Heart right ventricle (tissue), 16 donors: ENCODE results near the gene EXOSC6. TPM values are rescaled to one million over a fixed set of nuclear protein-coding genes. Genes with fewer than 3 reads are reported as not detected.

Source experiments
- ATAC-seq, 8 donors: fragments of 200-7000 bp; cut with Tn5 transposase; one replicate each; pipeline ENCODE4 v1.9.1; 2020; ENCODE audit warnings: mild to moderate bottlenecking in 8 of 8, moderate library complexity in 8 of 8, moderate number of reproducible peaks in 1 of 8
- DNase-seq, 2 donors: peaks; one replicate each; pipeline ENCODE4 v3.0.0-alpha.2; 2020
- H3K27ac ChIP-seq, 10 donors: fragments of 200-600 bp; sonication (generic) in 2 of 10; one replicate each; pipeline versions ENCODE4 v1.5.0 to v1.8.0; 2020 to 2022; ENCODE audit warnings: mild to moderate bottlenecking in 3 of 10
- H3K27me3 ChIP-seq, 7 donors: fragments of 200-600 bp; one replicate each; pipeline ENCODE4 v1.8.0; 2021 to 2022; ENCODE audit warnings: mild to moderate bottlenecking in 2 of 7
- H3K36me3 ChIP-seq, 9 donors: fragments of 200-600 bp; sonication (generic) in 1 of 9; one replicate each; pipeline versions ENCODE4 v1.5.0 to v1.8.0; 2020 to 2022; ENCODE audit warnings: mild to moderate bottlenecking in 2 of 9
- H3K4me1 ChIP-seq, 9 donors: fragments of 200-600 bp; sonication (generic) in 1 of 9; one replicate each; pipeline versions ENCODE4 v1.5.0 to v1.8.0; 2020 to 2022; ENCODE audit warnings: mild to moderate bottlenecking in 4 of 9
- H3K4me3 ChIP-seq, 10 donors: fragments of 200-600 bp; sonication (generic) in 2 of 10; one replicate each; pipeline versions ENCODE4 v1.5.0 to v1.8.0; 2020 to 2022; ENCODE audit warnings: mild to moderate bottlenecking in 7 of 10, moderate library complexity in 2 of 10
- H3K9me3 ChIP-seq, 11 donors: fragments of 200-600 bp in 10 of 11; sonication (generic) in 2 of 11; one replicate each; pipeline versions ENCODE4 v1.5.0 to v1.8.0; 2013 to 2022; ENCODE audit warnings: mild to moderate bottlenecking in 2 of 11, control low read depth in 1 of 11, moderate library complexity in 1 of 11
- CTCF ChIP-seq, 9 donors: fragments of 200-600 bp; sonication (generic) in 2 of 9; IDR thresholded peaks; one replicate each; pipeline versions ENCODE4 v1.5.0 to v1.8.0; 2021 to 2022; ENCODE audit warnings: antibody characterized with exemption in 9 of 9, mild to moderate bottlenecking in 5 of 9, moderate library complexity in 1 of 9
- WGBS, 2 donors: extraction: QIAGEN DNeasy Blood & Tissue Kit; methylation state at CpG; one replicate each; pipeline ENCODE4 v1.1.7; 2013; ENCODE audit warnings: inconsistent platforms in 1 of 2; 5-methylcytosine and 5-hydroxymethylcytosine counted together
- intact Hi-C, 10 donors: fragments of 100-400 bp; cut with DNase I; formaldehyde crosslinking; loops; one replicate each; pipeline versions ENCODE4 v1.11.1 to v1.14.2; 2022
- long read RNA-seq, 3 donors: library from polyadenylated mRNA; unstranded; transcript quantifications; one replicate each; pipeline ENCODE4 v2.0.0, GENCODE V29; 2020 to 2021
- polyA plus RNA-seq, 2 donors: library from polyadenylated mRNA; stranded (reverse); fragments of 200-250 nt; gene quantifications; one replicate each; pipeline ENCODE4 v1.2.3, GENCODE V29; 2013
- total RNA-seq, 10 donors: library from RNA; stranded (reverse); fragmentation: NEBNext Ultra II Directional in 3 of 10; extraction: Animal tissue kit (Norgen Biotek cat#: 25700) in 3 of 10; gene quantifications; one replicate each; pipeline versions ENCODE4 v1.2.1 to v1.2.4, GENCODE V29; 2021 to 2023
- donor health status: Arrhythmogenic right ventricular cardiomyopathy.
- donor health status: ischemic (EF 13 %, LVEDD 7.1; RV severe dilation, severe dysfunction).
- donor health status: healthy with polysubstance abuse.
- donor health status: DM: no; HTN: yes; CAD: no.
- donor health status: DM: no; HTN: no; CAD: no.
- donor health status: ischemic (EF 25% LVEDD 6.9; RV normal size, moderate dysfunction).
- donor health status: ischemic (EF 25% LVEDD 5.7; RV mildly dilated, moderate dysfunction).
- donor health status: healthy.
- donor health status: DM: yes; HTN: yes; CAD: no.
- donor health status: Ischemic cardiomyopathy.
- donor health status: ischemic (EF 35%, LVEDD 5.7; RV mildly dilated, moderate dysfunction).
- donor health status: nonischemic (EF 11% LVEDD 7.7; RV severe dilation, severe dysfunction).
- donor health status: DM: yes; HTN: yes; CAD: no.
- donor health status: PGD.
- donor health status: ischemic (EF 29% LVEDD 5.4; RV normal size, mild dysfunction).
- donor health status: nonischemic (EF 23%, LVEDD 6.1; RV moderate dilation, normal function).

The EXOSC6 gene
- total RNA-seq (10 to 100 TPM; 10.5 to 19.2 (median 17.0) TPM), polyA plus RNA-seq (10 to 100 TPM in 1 of 2 donors, 1 to 10 TPM in 1; 8.6 to 10.2 TPM)
- long read RNA-seq, donor 1, full-length matches to known transcripts = 23 of 23 reads
- long read RNA-seq, donor 1, partial matches to known transcripts = 0 of 23 reads
- long read RNA-seq, donor 1, other reads (novel, unspliced or antisense) = 0 of 23 reads
- long read RNA-seq, donor 2, full-length matches to known transcripts = 27 of 27 reads
- long read RNA-seq, donor 2, partial matches to known transcripts = 0 of 27 reads
- long read RNA-seq, donor 2, other reads (novel, unspliced or antisense) = 0 of 27 reads
- long read RNA-seq, donor 3, full-length matches to known transcripts = 16 of 17 reads
- long read RNA-seq, donor 3, partial matches to known transcripts = 0 of 17 reads
- long read RNA-seq, donor 3, other reads (novel, unspliced or antisense) = 1 of 17 reads

- Histone ChIP-seq H3K36me3 (peaks cover 0 to 74% (median 42%) of the 10 kb centered on the region in 9 donors), H3K4me1 (peaks cover 4 to 28% (median 22%) of the 10 kb centered on the region in 9 donors), H3K27me3 (no peaks in the 10 kb centered on the region), H3K4me3 (peak within 1 kb of the TSS; percentile 68 to 84 (median 78)), H3K9me3 (no peaks in the 10 kb centered on the region), H3K27ac (peak within 1 kb of the TSS; percentile 74 to 94 (median 88))
- DNase-seq (peak; percentile 90 to 92), ATAC-seq (peak; percentile 97 to 98 (median 97))
- WGBS, 2 donors = 2 to 3% methylated on average over 65 of the region's 65 CpGs
- peak; percentile 84 to 98 (median 93) for TF ChIP-seq CTCF (IDR thresholded peaks at IDR 0.05)
- intact Hi-C loops = loop anchor here in 3 of 10 donors (10.0 kb wide), 2 partner anchors 87 to 97 kb away; no protein-coding TSS in a partner anchor
Observed at GRCh38 chr16:70251629-70252354, at the start of gene EXOSC6. TSS of gene EXOSC6 (minus strand) at chr16:70251940. CDS start at chr16:70251900, 40 bp downstream.

GRCh38 chr16:70301121-70301520 is 49.4 kb upstream of the EXOSC6 start:
- no peak for DNase-seq
- Histone ChIP-seq H3K27me3 (no peaks in the 10 kb centered on the region), H3K36me3 (peaks cover 0 to 30% (median 6%) of the 10 kb centered on the region in 9 donors), H3K27ac (no peak overlapping the region), H3K9me3 (peaks cover 0 to 19% (median 11%) of the 10 kb centered on the region in 11 donors), H3K4me3 (no peak overlapping the region), H3K4me1 (peaks cover 0 to 36% (median 14%) of the 10 kb centered on the region in 9 donors)
- WGBS, 2 donors = 98 to 100% methylated on average over 1 of the region's 1 CpG
- intact Hi-C loops = no loop called here
- no peak for TF ChIP-seq CTCF (IDR thresholded peaks at IDR 0.05)
- ATAC-seq = no peak

DNA sequence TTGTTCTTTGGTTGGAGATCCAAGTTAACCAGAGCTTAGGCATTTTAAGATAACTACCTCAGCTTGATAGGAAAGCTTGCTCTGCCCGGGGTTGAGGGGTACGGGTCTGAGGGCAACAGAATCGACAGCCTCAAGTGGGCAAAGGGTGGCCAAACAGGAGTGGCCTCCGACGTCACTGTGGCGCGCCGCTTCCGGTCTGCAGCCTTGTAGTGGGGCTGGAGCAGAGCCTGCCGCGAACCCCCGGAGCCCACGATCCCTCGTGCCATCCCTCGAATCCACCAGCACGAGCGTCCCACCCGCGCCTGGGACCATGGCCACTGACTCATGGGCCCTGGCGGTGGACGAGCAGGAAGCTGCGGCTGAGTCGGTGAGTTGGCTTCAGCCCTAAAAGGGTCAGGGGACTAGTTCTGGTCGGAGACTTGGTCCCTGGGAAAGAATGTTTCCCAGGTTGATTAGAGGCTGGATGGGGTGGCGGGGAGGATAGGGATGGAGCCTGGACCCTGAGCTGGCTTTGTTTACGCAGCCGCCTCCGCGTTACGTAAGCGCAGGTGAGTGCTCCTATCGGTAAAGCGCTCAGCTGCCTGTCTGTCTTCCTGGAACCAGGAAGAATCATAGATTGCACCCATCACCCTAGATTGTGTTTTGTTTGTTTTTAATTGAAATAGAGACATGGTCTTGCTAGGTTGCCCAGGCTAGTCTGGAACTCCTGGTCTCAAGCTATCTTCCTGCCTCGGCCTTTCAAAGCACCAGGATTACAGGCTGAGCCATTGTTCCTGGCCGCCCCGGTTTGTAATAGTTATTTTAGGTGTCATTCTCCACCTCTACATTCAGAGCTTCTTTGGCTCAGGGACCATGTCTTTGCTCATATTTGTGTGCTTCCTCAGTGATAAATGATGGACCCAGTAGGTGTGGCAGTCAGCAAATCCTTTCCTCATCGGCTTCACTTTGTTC is 47.5 kb upstream of the EXOSC6 start, which contains the start of gene DDX19B:
DDX19B (plus strand) TSS at position 199 of the 951 bp plus-strand sequence; CDS start at position 311, 112 bp downstream.
- H3K4me1 ChIP-seq = peaks cover 0 to 22% (median 14%) of the 10 kb centered on the region in 9 donors
- TF ChIP-seq CTCF (IDR thresholded peaks at IDR 0.05) = no peak
- peak; percentile 79 to 82 for DNase-seq
- peaks cover 0 to 19% (median 11%) of the 10 kb centered on the region in 11 donors for H3K9me3 ChIP-seq
- H3K27me3 ChIP-seq = no peaks in the 10 kb centered on the region
- H3K36me3 ChIP-seq = peaks cover 0 to 30% (median 6%) of the 10 kb centered on the region in 9 donors
- peak within 1 kb of the TSS; percentile 49 to 97 (median 82) for H3K4me3 ChIP-seq
- intact Hi-C loops = loop anchor here in 5 of 10 donors (1.0 to 5.0 kb wide), 3 partner anchors 47 to 48 kb away; partner anchors contain the start of gene DDX19A (in 5 of the 5)
- 1% methylated on average over 37 of the region's 37 CpGs for WGBS, 2 donors
- peak within 1 kb of the TSS; percentile 67 to 97 (median 92) for H3K27ac ChIP-seq
- ATAC-seq = peak; percentile 91 to 96 (median 95)
